ENCODE data around the gene ATF7IP.

GRCh38 chr12:14482886-14483285 lies 117.4 kb downstream of the ATF7IP start:
- no peak for TF ChIP-seq CTCF (IDR thresholded peaks at IDR 0.05)
- no peak for TF ChIP-seq EZH2 (IDR thresholded peaks at IDR 0.05; ENCODE audit: borderline replicate concordance, insufficient read depth, low read depth, low read length, poor library complexity, severe bottlenecking)
